Measurements from ENCODE around the gene FURIN.

- no peak for TF ChIP-seq CTCF (tag by site-specific recombination; IDR thresholded peaks at IDR 0.05)
- TF ChIP-seq KLF16 (tag by site-specific recombination; IDR thresholded peaks at IDR 0.05) = no peak
- TF ChIP-seq ZBTB20 (tag by site-specific recombination; IDR thresholded peaks at IDR 0.05) = no peak
- no peak for TF ChIP-seq ZNF174 (tag by site-specific recombination; IDR thresholded peaks at IDR 0.05)
- no peak for TF ChIP-seq ZFP41 (tag by site-specific recombination; IDR thresholded peaks at IDR 0.05; ENCODE audit: borderline replicate concordance)
- no peak for TF ChIP-seq ZNF302 (tag by site-specific recombination; IDR thresholded peaks at IDR 0.05; ENCODE audit: low read depth)
- TF ChIP-seq BCL11A (tag by site-specific recombination; IDR thresholded peaks at IDR 0.05; ENCODE audit: low read depth) = no peak
- no peak for TF ChIP-seq ZNF311 (tag by site-specific recombination; IDR thresholded peaks at IDR 0.05; ENCODE audit: borderline replicate concordance)
- no peak for TF ChIP-seq ZNF2 (tag by site-specific recombination; IDR thresholded peaks at IDR 0.05)
- TF ChIP-seq ZNF473 (tag by site-specific recombination; IDR thresholded peaks at IDR 0.05) = no peak
- TF ChIP-seq ZNF16 (tag by site-specific recombination; IDR thresholded peaks at IDR 0.05; ENCODE audit: low read depth) = no peak
- TF ChIP-seq ZNF175 (tag by site-specific recombination; IDR thresholded peaks at IDR 0.05) = no peak
- TF ChIP-seq ZNF133 (tag by site-specific recombination; IDR thresholded peaks at IDR 0.05) = no peak
- TF ChIP-seq TRIM28 (IDR thresholded peaks at IDR 0.05; ENCODE audit: borderline replicate concordance, low read length) = no peak
Measured at GRCh38 chr15:90918835-90919234, 50.4 kb downstream of the FURIN start.

Measured in HEK293 (cell line).